ENCODE measurements around the gene PTPDC1. TPM values are rescaled to one million over a fixed set of nuclear protein-coding genes. Genes with fewer than 3 reads are reported as not detected.
A peak's percentile ranks its signal among the peaks of the same experiment; 100 is the strongest.

PTPDC1 gene
- total and polyA plus RNA-seq, 9 of the 15 experiments (the other 6 are each of a cell fraction or from before 2014, with no cell fraction given) = 1.1 to 8.1 (median 5.7) TPM

DNA sequence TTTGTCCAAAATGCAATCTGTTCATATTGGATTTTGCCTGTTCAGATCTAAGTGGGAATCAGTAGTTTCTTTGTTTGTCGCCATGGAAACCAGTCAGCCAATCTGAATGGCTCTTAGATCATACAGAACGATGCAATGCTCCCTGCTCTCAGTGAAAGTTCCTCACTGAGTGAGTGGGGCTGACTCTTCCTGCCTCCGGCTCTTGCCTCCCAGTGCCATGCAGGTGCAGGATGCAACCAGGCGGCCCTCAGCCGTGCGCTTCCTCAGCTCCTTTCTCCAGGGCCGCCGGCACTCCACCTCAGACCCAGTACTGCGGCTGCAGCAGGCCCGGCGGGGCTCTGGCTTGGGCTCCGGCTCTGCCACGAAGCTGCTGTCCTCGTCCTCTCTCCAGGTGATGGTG is at the start of gene PTPDC1 (continued):
- TF ChIP-seq, protein P1, sequence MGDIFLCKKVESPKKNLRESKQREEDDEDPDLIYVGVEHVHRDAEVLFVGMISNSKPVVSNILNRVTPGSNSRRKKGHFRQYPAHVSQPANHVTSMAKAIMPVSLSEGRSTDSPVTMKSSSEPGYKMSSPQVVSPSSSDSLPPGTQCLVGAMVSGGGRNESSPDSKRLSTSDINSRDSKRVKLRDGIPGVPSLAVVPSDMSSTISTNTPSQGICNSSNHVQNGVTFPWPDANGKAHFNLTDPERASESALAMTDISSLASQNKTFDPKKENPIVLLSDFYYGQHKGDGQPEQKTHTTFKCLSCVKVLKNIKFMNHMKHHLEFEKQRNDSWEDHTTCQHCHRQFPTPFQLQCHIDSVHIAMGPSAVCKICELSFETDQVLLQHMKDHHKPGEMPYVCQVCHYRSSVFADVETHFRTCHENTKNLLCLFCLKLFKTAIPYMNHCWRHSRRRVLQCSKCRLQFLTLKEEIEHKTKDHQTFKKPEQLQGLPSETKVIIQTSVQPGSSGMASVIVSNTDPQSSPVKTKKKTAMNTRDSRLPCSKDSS (IDR thresholded peaks at IDR 0.05; ENCODE audit: low read depth, partially characterized antibody) = no peak
- TF ChIP-seq PPARD (CRISPR knock-in tag; IDR thresholded peaks at IDR 0.05) = no peak
- TF ChIP-seq, protein P2, sequence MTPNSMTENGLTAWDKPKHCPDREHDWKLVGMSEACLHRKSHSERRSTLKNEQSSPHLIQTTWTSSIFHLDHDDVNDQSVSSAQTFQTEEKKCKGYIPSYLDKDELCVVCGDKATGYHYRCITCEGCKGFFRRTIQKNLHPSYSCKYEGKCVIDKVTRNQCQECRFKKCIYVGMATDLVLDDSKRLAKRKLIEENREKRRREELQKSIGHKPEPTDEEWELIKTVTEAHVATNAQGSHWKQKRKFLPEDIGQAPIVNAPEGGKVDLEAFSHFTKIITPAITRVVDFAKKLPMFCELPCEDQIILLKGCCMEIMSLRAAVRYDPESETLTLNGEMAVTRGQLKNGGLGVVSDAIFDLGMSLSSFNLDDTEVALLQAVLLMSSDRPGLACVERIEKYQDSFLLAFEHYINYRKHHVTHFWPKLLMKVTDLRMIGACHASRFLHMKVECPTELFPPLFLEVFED (CRISPR knock-in tag; conservative IDR thresholded peaks at IDR 0.05) = no peak
- no peak for TF ChIP-seq XRCC5 (IDR thresholded peaks at IDR 0.05; ENCODE audit: low read depth, low read length)
- TF ChIP-seq, protein P3, sequence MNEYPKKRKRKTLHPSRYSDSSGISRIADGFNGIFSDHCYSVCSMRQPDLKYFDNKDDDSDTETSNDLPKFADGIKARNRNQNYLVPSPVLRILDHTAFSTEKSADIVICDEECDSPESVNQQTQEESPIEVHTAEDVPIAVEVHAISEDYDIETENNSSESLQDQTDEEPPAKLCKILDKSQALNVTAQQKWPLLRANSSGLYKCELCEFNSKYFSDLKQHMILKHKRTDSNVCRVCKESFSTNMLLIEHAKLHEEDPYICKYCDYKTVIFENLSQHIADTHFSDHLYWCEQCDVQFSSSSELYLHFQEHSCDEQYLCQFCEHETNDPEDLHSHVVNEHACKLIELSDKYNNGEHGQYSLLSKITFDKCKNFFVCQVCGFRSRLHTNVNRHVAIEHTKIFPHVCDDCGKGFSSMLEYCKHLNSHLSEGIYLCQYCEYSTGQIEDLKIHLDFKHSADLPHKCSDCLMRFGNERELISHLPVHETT (CRISPR knock-in tag; conservative IDR thresholded peaks at IDR 0.05 in 1 of 2, IDR thresholded peaks at IDR 0.05 in 1 of 2) = 0 out of 4 replicates have a peak, but pooled peaks of 1 of the 2 experiments have one; percentile 45
- peak; percentile 87 for TF ChIP-seq RBFOX2 (IDR thresholded peaks at IDR 0.05; ENCODE audit: low read depth, low read length)
- TF ChIP-seq SRSF9 (IDR thresholded peaks at IDR 0.05; ENCODE audit: borderline replicate concordance, low read depth, low read length) = no peak
- TF ChIP-seq, protein P4, sequence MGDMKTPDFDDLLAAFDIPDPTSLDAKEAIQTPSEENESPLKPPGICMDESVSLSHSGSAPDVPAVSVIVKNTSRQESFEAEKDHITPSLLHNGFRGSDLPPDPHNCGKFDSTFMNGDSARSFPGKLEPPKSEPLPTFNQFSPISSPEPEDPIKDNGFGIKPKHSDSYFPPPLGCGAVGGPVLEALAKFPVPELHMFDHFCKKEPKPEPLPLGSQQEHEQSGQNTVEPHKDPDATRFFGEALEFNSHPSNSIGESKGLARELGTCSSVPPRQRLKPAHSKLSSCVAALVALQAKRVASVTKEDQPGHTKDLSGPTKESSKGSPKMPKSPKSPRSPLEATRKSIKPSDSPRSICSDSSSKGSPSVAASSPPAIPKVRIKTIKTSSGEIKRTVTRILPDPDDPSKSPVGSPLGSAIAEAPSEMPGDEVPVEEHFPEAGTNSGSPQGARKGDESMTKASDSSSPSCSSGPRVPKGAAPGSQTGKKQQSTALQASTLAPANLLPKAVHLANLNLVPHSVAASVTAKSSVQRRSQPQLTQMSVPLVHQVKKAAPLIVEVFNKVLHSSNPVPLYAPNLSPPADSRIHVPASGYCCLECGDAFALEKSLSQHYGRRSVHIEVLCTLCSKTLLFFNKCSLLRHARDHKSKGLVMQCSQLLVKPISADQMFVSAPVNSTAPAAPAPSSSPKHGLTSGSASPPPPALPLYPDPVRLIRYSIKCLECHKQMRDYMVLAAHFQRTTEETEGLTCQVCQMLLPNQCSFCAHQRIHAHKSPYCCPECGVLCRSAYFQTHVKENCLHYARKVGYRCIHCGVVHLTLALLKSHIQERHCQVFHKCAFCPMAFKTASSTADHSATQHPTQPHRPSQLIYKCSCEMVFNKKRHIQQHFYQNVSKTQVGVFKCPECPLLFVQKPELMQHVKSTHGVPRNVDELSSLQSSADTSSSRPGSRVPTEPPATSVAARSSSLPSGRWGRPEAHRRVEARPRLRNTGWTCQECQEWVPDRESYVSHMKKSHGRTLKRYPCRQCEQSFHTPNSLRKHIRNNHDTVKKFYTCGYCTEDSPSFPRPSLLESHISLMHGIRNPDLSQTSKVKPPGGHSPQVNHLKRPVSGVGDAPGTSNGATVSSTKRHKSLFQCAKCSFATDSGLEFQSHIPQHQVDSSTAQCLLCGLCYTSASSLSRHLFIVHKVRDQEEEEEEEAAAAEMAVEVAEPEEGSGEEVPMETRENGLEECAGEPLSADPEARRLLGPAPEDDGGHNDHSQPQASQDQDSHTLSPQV (IDR thresholded peaks at IDR 0.05) = peak; percentile 38; the same call in 1 of the 2 replicates
- TF ChIP-seq EGR1 (conservative IDR thresholded peaks at IDR 0.05) = no peak
- TF ChIP-seq NR1H2 (CRISPR knock-in tag; IDR thresholded peaks at IDR 0.05) = no peak
- TF ChIP-seq, protein P5, sequence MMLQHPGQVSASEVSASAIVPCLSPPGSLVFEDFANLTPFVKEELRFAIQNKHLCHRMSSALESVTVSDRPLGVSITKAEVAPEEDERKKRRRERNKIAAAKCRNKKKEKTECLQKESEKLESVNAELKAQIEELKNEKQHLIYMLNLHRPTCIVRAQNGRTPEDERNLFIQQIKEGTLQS (IDR thresholded peaks at IDR 0.05) = peak; percentile 80
- TF ChIP-seq, protein P5 (CRISPR knock-in tag; conservative IDR thresholded peaks at IDR 0.05) = no peak
- TF ChIP-seq HMG20A (CRISPR knock-in tag; conservative IDR thresholded peaks at IDR 0.05) = no peak
- no peak for TF ChIP-seq ZNF324 (CRISPR knock-in tag; IDR thresholded peaks at IDR 0.05)
- TF ChIP-seq RBM17 (IDR thresholded peaks at IDR 0.05; ENCODE audit: borderline replicate concordance, low read depth, low read length) = no peak
- TF ChIP-seq, protein P6, sequence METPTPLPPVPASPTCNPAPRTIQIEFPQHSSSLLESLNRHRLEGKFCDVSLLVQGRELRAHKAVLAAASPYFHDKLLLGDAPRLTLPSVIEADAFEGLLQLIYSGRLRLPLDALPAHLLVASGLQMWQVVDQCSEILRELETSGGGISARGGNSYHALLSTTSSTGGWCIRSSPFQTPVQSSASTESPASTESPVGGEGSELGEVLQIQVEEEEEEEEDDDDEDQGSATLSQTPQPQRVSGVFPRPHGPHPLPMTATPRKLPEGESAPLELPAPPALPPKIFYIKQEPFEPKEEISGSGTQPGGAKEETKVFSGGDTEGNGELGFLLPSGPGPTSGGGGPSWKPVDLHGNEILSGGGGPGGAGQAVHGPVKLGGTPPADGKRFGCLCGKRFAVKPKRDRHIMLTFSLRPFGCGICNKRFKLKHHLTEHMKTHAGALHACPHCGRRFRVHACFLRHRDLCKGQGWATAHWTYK (CRISPR knock-in tag; IDR thresholded peaks at IDR 0.05) = no peak
- TF ChIP-seq FOXJ2 (tag; IDR thresholded peaks at IDR 0.05) = peak; percentile 83

Measured in K562 (cell line).